GM21526 (cell line): ENCODE data around the gene PLPPR2.
"Not testable (repeated sequence)": the region's sequence is repeated elsewhere in the genome, so short reads cannot be mapped to it uniquely, and the experiment has no call there.

Experiments used
- ATAC-seq: cut with Tn5 transposase; IDR thresholded peaks from one replicate; pipeline ENCODE4 v1.9.1; 2021; ENCODE audit warnings: moderate library complexity; ENCODE audit not compliant: unreplicated experiment, low FRiP score

Gene PLPPR2, protein sequence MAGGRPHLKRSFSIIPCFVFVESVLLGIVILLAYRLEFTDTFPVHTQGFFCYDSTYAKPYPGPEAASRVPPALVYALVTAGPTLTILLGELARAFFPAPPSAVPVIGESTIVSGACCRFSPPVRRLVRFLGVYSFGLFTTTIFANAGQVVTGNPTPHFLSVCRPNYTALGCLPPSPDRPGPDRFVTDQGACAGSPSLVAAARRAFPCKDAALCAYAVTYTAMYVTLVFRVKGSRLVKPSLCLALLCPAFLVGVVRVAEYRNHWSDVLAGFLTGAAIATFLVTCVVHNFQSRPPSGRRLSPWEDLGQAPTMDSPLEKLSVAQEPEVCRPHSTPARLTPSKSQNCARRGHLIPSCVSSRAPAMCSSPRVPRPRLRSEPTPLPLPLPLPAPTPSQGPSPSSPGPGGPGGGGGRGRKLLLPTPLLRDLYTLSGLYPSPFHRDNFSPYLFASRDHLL

DNA sequence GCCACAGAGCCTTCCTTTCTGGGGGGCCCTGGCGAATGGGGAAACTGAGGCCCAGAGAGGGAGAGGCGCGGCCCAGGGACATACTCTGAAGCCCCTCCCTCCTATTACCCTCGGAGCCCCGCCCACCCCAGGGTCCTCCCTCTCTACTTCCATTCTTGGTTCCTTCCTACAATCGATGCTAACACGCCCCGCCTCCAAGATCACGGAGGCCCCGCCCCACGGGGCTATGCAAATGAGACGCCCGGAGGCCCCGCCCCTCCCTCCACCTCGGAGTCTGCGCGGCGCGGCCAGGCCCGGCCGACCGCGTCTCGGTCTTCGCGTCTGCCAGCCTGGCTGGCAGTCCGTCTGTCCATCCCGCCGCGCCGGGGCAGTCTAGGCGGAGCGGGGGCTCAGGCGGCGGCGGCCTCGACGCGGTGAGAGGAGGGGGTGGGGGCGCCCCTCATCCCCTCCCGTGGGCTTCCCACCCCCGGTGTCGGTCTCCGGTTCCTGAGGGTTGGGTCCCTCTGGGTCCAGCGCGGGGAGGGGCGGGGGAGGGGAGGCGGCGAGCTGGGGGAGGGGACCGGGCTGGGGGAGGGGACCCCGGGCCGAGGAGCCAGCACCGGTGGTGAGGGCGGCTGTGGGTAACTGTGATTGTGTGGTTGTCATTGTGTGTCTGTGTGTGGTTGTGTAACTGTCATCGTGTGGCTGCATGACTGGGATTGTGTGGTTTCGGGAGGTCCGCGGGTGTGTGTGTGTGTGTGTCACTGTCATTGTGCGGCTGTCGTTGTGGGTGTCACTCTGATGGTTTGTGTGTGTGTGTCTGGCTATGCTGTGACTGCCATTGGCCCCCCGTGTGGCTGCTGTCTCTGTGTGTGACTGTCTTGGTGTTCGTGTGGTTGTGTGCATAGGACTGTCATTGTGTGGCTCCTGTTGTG, at the start of gene PLPPR2:
Gene PLPPR2, plus strand, starts transcription at position 273 of the 914 bp plus-strand sequence. CDS start 2,242 bp downstream, outside the sequence.
- ATAC-seq = no peak

DNA sequence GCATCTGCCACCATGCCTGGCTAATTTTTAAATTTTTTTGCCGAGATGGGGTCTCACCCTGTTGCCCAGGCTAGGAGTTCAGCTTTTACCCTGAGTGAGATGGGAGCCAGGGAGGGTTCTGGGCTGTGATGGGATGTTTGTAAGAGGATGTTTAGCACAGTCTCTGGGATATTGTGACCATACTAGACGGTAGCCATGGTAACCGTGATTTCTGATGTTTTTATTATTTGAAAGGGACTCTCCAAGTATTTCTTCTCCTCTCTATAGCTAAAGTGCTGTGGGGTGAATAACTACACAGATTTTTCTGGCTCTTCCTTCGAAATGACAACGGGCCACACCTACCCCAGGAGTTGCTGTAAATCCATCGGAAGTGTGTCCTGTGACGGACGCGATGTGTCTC, 48.9 kb upstream of the PLPPR2 start:
- no peak for ATAC-seq

DNA sequence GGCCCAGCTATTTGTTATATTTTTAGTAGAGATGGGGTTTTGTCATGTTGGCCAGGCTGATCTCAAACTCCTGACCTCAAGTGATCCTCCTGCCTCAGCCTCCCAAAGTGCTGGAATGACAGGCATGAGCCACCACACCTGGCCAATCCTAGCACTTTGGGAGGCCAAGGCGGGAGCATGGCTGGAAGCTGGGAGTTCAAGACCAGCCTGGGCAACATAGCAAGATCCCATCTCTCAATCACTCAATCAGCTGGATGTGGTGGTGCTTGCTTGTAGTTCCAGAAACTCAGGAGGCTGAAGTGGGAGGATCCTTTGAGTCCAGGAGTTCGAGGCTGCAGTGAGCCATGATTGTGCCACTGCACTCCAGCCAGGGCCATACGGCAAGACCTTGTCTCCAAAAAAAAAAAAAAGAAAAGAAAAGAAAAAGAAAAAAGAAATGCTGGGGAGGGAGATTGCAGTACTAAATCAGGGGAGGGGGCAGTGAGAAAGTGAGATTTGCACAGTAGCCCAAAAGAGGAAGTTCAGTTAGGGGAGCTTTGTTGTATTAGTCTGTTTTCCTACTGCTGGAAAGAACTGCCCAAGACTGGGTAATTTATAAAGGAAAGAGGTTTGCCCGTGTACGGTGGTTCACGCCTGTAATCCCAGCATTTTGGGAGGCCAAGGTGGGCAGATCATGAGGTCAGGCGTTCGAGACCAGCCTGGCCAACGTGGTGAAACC, 34.8 kb upstream of the PLPPR2 start:
- ATAC-seq = not testable (repeated sequence)

DNA sequence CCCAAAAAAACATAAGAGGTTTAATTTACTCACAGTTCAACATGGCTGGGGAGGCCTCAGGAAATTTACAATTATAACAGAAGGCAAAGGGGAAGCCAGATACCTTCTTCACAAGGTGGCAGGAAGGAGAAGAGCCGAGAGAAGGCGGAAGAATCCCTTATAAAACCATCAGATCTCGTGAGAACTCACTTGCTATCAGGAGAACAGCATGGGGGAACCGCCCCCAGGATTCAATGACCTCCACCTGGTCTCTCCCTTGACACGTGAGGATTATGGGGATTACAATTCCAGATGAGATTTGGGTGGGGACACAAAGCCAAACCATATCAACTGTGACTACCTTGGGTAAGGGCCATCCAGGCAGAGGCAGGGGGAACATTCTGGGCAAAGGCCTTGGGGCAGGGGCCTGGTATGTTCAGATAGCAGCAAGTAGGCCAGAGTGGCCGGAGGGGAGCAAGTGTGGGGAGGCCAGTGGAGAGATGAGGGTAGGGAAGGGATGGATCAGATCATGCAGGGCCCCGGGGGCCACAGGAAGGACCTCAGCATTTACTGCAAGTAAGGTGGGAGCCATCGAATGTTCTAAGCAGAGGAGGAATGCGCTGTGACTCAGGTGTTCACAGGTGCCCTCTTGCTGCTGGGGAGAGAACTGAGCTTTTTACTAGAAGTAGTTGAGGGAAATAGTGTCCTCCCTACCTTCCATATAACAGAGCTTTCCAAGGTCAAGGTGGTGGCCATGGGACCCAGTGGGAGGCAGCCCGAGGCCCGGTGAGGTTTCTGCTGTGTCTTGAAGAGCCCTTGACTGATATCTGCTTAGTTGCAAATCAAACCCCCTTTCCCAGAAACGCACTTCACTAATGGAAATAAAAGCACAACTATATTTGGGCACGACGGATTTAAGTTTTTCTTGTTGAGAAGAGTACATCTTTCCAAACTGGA, 33.8 kb upstream of the PLPPR2 start:
- ATAC-seq = no peak

DNA sequence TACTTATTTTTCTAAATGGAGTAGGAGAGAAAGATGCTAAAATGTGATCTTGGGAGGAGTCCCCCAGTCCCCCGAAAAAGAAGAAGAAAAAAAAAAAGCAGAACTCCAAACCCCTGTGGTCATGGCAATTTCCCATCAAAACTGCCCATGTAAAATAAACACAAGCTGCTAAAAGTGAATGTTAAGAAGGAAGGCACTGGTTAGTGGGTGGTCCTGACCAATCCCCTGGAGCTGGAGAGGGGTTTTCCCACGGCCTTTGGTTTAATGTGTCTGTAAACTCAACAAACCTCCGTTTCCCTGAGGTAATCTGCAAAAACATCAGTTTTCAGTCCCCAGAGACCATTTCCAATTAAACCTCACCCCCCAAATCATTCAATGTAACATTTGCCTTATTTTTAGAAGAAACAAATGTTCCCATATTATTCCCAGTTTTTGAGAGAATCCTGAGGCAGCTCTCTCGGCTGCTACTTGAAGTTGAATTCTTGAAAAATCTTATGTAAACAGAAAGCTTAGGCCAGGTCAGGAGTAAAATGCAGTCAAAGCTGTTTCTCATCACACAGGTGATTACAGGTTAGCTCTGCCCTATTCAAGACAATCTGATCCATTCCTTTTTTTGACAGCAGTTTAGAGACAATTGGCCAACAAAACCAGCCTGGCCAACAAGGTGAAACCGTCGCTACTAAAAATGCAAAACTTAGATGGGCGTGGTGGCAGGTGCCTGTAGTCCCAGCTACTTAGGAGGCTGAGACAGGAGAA, 32.8 kb upstream of the PLPPR2 start:
- ATAC-seq = no peak

DNA sequence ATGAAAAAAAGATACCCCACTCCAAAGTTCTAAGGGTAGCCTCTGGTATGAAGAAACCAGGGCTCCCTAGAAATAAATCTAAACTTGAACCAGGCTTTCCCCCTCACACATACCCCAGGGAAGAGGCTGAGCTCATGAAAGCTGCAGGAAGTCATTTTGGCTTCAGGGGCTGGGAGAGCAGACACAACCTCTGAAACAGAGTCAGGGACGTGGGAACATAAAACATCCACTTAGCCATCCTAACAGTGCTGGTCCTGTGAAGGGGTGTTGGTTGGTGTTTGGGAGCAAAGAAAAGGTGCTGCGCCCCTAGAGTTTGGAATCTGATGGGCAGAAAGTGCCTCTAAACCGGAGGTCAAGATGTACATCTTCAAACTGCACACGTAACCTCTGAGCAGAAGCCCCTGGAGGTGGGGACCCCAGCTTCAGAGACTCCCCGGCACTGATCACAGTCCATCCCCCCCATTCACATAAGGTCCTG, 31.6 kb upstream of the PLPPR2 start:
- ATAC-seq = no peak

DNA sequence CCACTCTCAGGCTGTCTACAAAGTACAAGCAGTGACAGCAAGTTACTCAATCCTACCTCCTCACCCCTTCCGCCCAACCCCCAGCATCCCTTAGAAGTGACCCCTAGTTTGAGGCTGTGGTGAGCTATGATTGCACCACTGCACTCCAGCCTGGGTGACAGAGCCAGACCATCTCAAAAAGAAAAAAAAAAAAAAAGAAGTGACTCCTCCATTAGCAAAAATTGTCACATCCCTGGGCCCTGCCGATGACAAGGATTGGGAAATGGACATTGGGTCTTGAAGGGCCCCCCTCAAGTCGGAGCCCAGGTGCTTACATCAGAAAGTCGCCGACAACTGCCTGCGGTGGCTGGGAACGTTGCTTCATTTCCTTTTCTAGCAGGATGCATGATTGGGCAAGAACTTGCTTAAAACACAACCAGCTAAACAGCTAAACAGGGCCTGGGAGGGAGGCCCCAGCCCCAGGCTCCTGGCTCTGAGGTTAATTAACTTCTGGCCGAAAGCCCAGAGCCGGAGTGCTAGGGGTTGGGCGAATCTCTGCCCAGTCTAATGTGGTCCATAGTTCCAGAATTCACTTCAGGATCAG, 31.1 kb upstream of the PLPPR2 start:
- ATAC-seq = no peak

DNA sequence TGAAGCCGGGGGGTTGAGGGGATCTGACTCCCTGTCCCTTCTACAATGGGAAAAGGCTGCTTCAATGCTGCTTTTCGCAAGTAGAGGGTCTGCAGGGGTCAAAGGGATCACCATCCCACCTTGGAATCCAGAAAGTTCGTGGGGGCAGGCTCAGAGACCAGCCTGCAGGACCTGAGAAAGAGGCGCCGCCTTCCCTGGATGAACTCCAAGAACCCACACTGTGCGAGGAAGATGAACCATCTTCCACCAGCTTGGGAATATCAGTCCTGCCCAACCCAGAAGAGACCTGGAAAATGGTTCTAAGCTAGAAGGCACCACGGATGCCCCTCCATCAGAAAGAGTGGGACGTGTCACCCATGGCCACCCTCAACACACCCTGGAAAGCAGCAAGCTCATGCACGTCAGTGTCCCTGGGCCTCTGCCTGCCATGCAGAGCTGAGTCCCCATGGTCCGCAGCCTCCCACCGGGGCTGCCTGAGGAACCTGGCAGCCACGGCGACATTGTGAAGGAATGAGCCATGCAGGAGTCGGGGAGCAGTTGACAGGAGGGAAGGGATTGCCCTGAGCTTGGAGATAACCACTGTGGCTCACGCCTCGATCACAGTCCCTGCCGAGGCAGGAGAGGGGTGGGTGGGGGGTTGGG, 30.4 kb upstream of the PLPPR2 start:
- no peak for ATAC-seq

DNA sequence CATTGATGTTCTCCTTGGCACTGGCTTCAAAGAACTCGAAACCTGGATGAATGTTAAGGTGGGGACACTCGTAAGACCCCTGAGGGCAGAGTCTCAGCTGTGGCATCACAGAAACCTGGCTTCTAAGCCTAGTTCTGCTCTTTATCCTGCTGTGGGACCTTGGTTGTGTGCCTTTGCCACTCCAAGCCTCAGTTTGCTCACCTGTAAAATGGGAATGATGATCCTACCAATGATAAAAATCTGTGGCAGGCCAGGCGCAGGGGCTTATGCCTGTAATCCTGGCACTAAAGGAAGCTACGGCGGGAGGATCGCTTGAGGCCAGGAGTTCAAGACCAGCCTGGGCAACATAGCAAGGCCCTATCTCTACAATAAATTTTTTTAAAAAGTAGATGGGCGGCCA, 29.7 kb upstream of the PLPPR2 start:
- ATAC-seq = no peak

DNA sequence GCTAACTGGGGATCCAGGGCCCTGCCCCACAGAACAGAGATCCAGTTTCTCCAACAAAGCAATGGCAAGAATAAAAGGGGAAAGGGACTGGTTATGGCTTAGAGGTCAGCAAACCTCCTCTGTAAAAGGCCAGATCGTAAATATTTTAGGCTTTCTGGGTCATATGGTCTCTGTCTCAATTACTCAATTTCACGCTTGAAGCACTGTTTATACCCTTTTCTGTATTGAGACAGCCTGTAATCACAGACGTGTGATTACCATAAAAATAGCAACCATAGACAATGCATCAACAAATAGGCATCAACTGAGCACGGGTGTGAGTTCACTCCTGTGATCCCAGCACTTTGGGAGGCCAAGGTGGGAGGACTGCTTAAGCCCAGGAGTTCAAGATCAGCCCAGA, 25.1 kb upstream of the PLPPR2 start:
- ATAC-seq = no peak

DNA sequence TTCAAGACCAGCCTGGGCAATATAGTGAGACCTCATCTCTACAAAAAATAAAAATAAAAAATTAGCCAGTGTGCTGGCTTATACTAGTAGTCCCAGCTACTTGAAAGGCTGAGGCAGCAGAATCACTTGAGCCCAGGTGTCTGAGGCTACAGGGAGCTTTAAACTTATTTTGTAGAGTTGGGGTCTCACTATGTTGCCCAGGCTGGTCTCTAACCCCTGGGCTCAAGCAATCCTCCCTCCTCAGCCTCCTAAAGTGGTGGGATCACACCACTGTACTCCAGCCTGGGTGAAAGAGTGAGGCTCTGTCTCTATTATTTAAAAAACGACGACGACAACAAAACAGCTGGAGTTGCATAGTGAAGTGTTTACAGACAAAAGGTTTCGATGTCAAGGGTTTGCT, 23.7 kb upstream of the PLPPR2 start:
- ATAC-seq = no peak

DNA sequence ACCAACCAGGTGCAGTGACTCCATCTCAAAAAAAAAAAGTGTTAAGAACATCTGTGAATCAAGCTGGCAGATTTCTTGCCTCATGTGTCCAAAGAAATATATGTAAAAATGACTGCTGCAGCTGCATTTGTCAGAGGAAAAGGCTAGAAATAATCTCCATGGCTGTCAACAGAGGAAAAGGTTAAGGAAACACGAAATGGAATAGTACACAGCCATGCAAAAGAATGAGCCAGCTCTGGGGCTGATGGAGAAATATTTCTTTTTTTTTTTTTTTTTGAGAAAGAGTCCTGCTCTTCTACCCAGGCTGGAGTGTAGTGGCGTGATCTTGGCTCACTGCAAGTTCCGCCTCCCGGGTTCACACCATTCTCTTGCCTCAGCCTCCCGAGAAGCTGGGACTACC, 22.4 kb upstream of the PLPPR2 start:
- no peak for ATAC-seq

DNA sequence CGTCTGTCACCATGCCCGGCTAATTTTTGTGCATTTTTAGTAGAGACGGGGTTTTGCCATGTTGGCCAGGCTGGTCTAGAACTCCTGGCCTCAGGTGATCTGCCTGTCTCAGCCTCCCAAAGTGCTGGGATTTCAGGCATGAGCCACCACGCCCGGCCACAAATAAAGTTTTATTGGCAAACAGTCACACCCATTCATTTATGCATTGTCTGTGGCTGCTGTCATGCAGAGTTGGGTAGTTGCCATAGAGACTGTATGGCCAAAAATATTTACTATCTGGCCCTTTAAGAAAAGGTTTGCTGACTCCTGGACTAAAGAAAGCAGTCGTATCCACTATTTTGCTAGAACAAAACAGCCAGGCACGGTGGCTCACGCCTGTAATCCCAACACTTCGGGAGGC, 21.4 kb upstream of the PLPPR2 start:
- not testable (repeated sequence) for ATAC-seq

DNA sequence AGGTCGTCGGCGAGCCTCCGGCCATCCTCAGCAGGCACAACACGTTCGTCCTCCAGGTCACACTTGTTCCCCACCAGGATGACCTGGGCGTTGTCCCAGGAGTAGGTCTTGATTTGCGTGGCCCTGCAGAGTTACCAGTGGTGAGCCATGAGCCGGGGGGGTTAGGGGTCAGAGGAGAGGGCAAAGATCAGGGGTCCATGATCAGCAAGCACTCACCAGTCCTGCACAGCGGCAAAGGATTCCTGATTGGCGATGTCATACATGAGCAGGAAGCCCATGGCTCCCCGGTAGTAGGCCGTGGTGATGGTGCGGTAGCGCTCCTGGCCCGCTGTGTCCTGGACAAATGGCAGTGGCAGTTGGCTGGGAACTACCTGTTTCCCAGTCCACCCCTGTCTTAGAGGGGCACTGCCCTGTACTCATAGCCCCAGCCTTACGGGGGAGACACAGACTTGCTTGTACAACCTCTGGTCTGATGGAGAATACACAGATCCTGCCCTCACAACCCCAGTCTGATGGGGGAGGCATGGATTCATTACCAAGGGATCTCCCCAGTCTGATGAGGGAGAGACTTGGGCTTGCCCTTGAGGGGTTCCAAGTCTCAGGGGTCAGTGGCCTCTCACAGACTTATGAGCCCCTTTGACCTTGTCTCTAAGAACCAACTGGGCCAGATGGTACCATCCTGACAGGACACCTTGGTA, 19.6 kb upstream of the PLPPR2 start:
- ATAC-seq = no peak

DNA sequence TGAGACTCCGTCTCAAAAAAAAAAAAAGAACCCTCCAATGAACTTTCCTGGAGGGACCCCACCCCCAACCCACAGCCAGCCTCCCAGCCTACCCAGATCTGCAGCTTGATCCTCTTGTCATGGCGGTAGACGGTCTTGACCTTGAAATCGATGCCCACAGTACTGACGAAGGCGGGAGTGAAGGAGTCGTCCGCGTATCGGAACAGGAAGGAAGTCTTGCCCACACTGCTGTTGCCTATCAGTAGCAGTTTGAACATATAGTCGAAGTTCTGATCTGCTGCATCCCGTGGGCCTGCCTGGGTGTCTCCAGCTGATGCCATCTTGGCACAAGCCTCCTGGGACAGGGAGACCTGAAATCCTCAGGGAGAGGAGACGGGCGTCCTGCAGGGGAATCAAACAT, 18.2 kb upstream of the PLPPR2 start:
- no peak for ATAC-seq

DNA sequence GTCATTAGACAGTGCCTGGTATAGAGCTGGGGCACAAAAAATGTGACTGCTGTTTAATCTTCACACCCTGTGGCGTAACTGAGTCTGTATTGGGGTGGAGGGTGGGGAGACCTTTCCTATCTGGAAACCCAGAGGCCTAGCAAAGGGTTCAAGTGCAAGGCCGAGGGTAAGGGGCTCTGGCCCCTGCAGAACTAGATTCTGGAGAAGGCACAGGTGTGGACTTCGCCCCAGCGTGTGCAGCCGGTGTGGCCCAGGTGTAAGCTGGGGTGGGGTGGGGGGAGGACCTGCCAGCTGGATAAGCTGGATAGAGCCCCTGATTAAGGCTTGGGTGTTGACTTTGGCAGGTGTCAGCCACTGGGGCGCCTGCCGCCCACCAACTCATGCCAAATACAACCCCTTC, 17.1 kb upstream of the PLPPR2 start:
- ATAC-seq = no peak

DNA sequence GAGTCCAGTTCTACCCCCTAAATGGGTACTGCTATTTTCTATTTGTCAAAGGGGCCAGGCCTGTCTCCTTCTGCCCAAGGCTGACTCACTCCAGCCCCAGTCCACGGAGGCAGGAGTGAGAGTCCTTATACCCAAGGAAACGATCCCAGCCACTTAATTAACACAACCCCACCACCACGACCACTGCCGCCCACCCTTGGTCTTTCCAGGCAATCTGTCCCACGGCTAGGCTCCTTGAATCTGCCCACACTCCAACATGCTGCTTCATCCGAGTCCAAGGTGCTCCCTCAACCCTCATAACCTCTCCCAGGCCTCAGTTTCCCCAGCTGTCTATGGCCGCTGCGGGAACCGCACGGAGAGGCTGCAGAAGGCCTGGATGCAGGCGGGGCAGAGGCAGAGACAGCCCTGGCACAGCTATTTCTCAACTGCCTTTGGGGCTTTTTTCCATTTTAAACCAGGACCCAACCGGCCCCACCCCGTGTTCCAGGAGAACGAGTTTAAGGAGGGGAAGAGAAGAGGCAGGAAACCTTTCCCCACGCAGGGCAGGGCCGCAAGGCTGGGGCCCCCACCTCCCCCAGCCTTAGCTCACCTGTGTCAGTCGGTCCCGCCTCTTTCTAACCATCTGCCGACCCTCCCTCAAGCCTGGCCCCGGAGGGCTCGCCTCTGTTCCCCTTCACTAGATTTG, 16.5 kb upstream of the PLPPR2 start:
- no peak for ATAC-seq
